Natural killer cell treated with Interleukin-12 subunit alpha and Interleukin-12 subunit beta and Interleukin-15 and Interleukin-18, amount 100 ng/mL, for 72 hours (primary cell): ENCODE measurements around the gene SLC4A3. TPM values are rescaled to one million over a fixed set of nuclear protein-coding genes. Genes with fewer than 3 reads are reported as not detected.

ENCODE experiments used
- ATAC-seq, 2 donors: fragments of 150-1000 bp; cut with Tn5 transposase in 1 of 2; sonication (Bioruptor Pico), chemical (Tn5 transposase) in 1 of 2; 2 replicates each; pipeline ENCODE4 v1.10.0; 2021
- DNase-seq: peaks from one replicate; pipeline ENCODE4 v3.0.0; 2022; ENCODE audit warnings: low spot score
- H3K27ac Mint-ChIP-seq, 2 donors: 1 replicate in 1 of 2; 2 replicates in 1 of 2; pipeline ENCODE4 v1.8.0; 2022; ENCODE audit warnings: mixed read lengths in 2 of 2, mild to moderate bottlenecking in 1 of 2, moderate library complexity in 1 of 2
- H3K27me3 Mint-ChIP-seq, 2 donors: 1 replicate in 1 of 2; 2 replicates in 1 of 2; pipeline ENCODE4 v1.8.0; 2022; ENCODE audit warnings: mixed read lengths in 2 of 2
- H3K36me3 Mint-ChIP-seq: one replicate; pipeline ENCODE4 v1.8.0; 2022; ENCODE audit warnings: mixed read lengths
- H3K4me1 Mint-ChIP-seq, 2 donors: 1 replicate in 1 of 2; 2 replicates in 1 of 2; pipeline ENCODE4 v1.8.0; 2022; ENCODE audit warnings: low read depth in 2 of 2, mixed read lengths in 2 of 2, mild to moderate bottlenecking in 1 of 2
- H3K4me3 Mint-ChIP-seq: one replicate; pipeline ENCODE4 v1.8.0; 2022; ENCODE audit warnings: mixed read lengths
- H3K9me3 Mint-ChIP-seq: 2 replicates; pipeline ENCODE4 v1.8.0; 2022; ENCODE audit warnings: mixed read lengths
- total RNA-seq, 2 donors: library from RNA; stranded (reverse); gene quantifications; one replicate each; pipeline ENCODE4 v1.2.3, GENCODE V29; 2022

Gene SLC4A3
- total RNA-seq, 2 donors from 2014 or later, result not detected

DNA sequence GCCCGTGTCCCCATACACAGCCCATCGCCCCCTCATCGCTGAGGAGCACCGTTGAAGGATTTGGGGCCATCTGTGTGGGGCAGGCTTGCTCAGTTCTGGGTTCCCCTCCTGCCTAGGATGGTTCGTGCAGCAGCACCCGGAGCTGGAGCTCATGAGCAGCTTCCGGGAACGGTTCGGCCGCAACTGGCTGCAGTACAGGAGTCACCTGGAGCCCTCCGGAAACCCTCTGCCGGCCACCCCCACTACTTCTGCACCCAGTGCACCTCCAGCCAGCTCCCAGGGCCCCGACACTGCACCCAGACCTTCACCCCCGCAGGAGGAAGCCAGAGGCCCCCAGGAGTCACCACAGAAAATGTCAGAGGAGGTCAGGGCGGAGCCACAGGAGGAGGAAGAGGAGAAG lies 19.5 kb upstream of the SLC4A3 start:
- Mint-ChIP-seq H3K4me3 (no peak overlapping the region), H3K4me1 (peaks cover 8 to 16% of the 10 kb centered on the region in 2 donors), H3K27ac (no peak overlapping the region), H3K36me3 (peaks cover 18% of the 10 kb centered on the region), H3K9me3 (no peaks in the 10 kb centered on the region), H3K27me3 (no peaks in the 10 kb centered on the region)
- ATAC-seq (no peak), DNase-seq (no peak)

DNA sequence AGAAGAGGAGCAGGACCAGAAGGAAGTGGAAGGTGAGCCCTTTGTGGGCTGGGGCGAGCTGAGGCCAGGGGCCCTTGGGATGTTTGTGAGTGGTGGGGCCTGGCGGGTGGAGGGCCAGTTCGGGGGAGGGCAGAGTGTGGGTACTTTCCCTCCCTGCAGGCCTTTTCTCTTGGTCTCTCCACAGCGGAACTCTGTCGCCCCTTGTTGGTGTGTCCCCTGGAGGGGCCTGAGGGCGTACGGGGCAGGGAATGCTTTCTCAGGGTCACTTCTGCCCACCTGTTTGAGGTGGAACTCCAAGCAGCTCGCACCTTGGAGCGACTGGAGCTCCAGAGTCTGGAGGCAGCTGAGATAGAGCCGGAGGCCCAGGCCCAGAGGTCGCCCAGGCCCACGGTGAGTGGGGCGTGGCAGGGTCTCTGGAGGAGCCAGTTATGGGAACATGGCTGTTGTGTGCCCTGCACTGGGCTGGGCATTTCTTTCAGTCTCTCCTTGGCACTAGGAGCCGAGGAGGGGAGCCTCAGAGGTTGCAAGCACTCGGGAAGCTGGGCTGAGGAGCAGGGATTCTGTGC lies 18.9 kb upstream of the SLC4A3 start:
- H3K9me3 Mint-ChIP-seq, result no peaks in the 10 kb centered on the region
- no peak for ATAC-seq
- H3K27ac Mint-ChIP-seq, result no peak overlapping the region
- peaks cover 18% of the 10 kb centered on the region for H3K36me3 Mint-ChIP-seq
- no peak overlapping the region for H3K4me3 Mint-ChIP-seq
- no peak for DNase-seq
- no peaks in the 10 kb centered on the region for H3K27me3 Mint-ChIP-seq
- H3K4me1 Mint-ChIP-seq, result peaks cover 8 to 16% of the 10 kb centered on the region in 2 donors

DNA sequence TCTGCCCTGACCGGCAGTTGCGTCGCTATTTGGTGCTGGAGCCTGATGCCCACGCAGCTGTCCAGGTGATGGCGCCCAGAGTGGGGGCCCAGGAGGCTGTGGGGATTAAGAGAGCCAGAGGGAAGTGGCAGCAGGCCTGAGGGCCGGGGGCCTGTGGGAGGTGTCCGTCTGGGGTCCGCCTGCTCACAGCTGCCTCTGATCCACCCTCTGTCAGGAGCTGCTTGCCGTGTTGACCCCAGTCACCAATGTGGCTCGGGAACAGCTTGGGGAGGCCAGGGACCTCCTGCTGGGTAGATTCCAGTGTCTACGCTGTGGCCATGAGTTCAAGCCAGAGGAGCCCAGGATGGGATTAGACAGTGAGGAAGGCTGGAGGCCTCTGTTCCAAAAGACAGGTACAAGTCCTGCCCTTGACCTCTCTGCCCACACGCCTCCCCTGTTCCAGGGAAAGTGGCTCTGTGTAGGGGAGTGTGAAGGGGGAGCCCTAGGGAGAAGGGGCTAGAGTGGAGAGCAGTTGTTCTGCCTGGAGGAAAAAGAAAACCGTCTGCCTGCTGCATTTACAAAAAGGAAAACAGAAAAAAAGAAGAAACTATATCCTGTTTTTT lies 18.2 kb upstream of the SLC4A3 start:
- Mint-ChIP-seq H3K9me3 (no peaks in the 10 kb centered on the region), H3K4me3 (no peak overlapping the region), H3K4me1 (peaks cover 8 to 16% of the 10 kb centered on the region in 2 donors), H3K36me3 (peaks cover 10% of the 10 kb centered on the region), H3K27me3 (no peaks in the 10 kb centered on the region), H3K27ac (no peak overlapping the region)
- DNase-seq, result no peak
- peak in 1 of 2 donors; percentile 6 for ATAC-seq

DNA sequence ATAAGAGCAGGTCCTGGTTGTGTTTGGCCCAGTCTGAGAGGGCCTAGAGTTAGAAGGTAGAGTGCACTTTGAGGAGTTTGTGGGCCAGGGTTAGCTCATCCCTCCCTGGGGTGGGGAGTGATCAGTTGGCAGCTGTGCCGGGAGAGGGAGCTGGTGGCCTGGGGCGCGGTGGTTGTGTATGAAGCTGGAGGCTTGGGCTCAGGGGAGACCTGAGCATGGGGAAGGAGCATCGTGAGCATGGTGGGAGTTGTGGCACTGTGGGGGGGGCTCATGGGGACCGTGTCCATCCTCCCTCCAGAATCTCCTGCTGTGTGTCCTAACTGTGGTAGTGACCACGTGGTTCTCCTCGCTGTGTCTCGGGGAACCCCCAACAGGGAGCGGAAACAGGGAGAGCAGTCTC lies 16.1 kb upstream of the SLC4A3 start:
- Mint-ChIP-seq H3K27me3 (no peaks in the 10 kb centered on the region), H3K4me3 (no peak overlapping the region), H3K27ac (no peak overlapping the region), H3K9me3 (no peaks in the 10 kb centered on the region), H3K36me3 (peaks cover 6% of the 10 kb centered on the region), H3K4me1 (peaks cover 8 to 16% of the 10 kb centered on the region in 2 donors)
- DNase-seq (no peak), ATAC-seq (no peak)

DNA sequence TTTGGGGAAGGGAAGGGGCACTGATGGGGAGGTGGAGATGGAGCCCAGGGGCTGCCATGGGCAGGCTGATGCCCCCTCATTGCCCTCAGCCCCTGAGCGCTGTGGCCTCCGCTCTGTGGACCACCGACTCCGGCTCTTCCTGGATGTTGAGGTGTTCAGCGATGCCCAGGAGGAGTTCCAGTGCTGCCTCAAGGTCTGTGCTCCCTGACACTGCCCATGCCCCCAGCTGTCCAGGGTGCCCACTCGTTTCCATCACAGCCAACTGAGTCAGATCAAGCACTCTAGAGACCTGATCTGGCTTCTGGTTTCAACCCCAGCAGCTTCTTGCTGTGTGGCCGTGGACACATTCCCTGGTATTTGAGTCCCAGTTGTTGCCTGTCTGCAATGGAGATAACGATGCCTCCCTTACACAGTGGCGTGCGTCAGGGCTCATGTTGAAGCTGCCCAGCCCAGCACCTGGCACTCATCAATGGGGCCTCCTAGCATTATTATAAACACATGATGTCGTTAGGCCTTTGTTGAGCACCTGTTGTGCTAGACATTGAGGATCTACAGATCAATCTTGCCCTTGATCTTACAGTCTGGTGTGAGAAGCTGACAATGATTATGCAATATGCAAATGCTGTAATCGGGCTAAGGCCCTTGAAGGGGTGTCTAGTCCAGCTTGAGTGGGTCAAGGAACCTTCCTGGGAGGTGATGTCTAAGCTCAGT lies 15.4 kb upstream of the SLC4A3 start:
- H3K4me1 Mint-ChIP-seq, result peaks cover 8 to 16% of the 10 kb centered on the region in 2 donors
- H3K4me3 Mint-ChIP-seq, result no peak overlapping the region
- no peaks in the 10 kb centered on the region for H3K27me3 Mint-ChIP-seq
- peaks cover 6% of the 10 kb centered on the region for H3K36me3 Mint-ChIP-seq
- peak overlapping the region in 1 of 2 donors; percentile 57 for H3K27ac Mint-ChIP-seq
- DNase-seq (no peak), ATAC-seq (no peak)
- no peaks in the 10 kb centered on the region for H3K9me3 Mint-ChIP-seq

DNA sequence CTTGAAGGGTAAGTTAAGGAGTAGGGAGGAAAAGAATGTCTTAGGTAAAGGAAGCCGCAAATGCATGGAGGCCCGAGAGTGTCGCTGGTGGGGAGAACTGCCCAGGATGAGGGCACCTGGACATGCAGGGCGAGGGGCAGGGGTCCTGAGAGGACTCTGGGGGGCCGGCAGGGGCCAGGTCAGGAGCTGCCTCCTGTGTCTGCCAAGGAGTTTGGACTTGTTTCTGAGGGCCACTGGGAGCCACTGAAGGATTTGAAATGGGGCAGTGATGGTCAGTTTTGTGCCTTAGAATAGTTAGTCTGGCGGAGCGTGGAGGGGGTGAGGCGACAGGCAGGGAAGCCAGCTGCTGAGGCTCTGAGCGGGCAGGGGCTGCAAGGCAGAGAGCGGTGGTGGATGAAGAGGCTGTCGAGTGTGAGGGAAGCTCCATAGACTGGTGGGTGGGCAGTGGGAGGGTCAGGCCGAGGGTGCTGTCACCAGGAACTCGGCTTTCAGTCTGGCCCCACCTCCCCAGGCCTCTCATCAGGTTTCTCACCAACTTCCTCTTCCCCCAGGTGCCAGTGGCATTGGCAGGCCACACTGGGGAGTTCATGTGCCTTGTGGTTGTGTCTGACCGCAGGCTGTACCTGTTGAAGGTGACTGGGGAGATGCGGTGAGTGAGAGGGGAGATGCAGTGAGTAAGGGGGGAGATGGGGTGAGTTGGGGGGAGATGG lies 14.7 kb upstream of the SLC4A3 start:
- Mint-ChIP-seq H3K27me3 (no peaks in the 10 kb centered on the region), H3K4me1 (peaks cover 8 to 16% of the 10 kb centered on the region in 2 donors), H3K4me3 (no peak overlapping the region), H3K27ac (peak overlapping the region in 1 of 2 donors; percentile 57), H3K9me3 (no peaks in the 10 kb centered on the region), H3K36me3 (peaks cover 6% of the 10 kb centered on the region)
- DNase-seq (no peak), ATAC-seq (no peak)

DNA sequence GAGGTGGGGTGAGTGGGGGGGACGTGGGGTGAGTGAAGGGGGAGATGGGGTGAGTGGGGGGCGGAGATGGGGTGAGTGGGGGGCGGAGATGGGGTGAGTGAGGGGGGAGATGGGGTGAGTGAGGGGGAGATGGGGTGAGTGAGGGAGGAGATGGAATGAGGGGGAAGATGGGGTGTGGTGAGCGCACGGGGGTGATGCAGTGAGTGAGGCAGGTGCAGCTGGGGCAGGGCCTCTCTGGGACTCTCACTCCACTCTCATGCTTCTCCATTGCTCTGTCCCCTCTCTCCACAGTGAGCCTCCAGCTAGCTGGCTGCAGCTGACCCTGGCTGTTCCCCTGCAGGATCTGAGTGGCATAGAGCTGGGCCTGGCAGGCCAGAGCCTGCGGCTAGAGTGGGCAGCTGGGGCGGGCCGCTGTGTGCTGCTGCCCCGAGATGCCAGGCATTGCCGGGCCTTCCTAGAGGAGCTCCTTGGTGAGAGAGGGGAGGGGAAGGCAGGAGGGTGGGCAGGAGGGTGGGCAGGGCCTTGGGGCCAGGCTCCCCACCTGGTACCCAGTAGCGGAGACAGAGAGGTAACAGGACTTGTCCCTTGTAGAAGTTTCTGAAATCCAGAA lies 13.9 kb upstream of the SLC4A3 start:
- H3K36me3 Mint-ChIP-seq, result peaks cover 6% of the 10 kb centered on the region
- no peak overlapping the region for H3K27ac Mint-ChIP-seq
- no peaks in the 10 kb centered on the region for H3K9me3 Mint-ChIP-seq
- peaks cover 8 to 16% of the 10 kb centered on the region in 2 donors for H3K4me1 Mint-ChIP-seq
- no peak overlapping the region for H3K4me3 Mint-ChIP-seq
- DNase-seq, result no peak
- ATAC-seq, result no peak
- no peaks in the 10 kb centered on the region for H3K27me3 Mint-ChIP-seq

DNA sequence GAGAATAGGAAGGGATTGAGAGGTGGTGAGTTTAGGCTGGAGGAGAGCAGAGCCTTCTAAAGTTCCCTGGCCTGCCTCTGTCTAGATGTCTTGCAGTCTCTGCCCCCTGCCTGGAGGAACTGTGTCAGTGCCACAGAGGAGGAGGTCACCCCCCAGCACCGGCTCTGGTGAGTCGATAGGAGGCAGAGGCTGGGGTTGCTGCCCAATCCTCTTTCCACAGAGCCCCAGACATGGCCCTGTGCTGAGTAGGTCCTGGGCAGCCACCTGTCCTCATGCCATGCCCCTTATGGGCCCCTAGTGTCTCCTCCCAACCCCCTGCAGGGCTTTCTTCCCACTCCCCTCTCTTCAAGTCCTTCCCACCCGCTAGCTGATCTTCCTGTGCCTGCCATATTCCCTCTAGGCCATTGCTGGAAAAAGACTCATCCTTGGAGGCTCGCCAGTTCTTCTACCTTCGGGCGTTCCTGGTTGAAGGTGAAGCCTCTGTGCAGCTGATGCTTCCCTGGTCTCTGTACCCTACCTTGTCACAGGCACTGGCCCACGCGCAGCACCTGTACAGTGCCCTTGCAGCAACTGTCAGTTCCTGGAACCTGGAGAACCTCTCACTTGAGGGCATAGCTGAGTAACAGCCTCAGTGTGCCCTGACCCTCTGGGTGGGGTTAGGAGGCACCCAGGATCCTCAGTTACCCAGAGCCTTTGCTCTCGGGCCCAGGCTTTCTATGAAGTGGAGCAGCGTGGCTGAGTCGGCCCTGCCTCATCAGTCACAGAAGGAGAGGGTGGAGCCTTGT lies 13.2 kb upstream of the SLC4A3 start:
- no peak for DNase-seq
- peaks cover 6% of the 10 kb centered on the region for H3K36me3 Mint-ChIP-seq
- ATAC-seq, result no peak
- no peaks in the 10 kb centered on the region for H3K27me3 Mint-ChIP-seq
- no peaks in the 10 kb centered on the region for H3K9me3 Mint-ChIP-seq
- H3K27ac Mint-ChIP-seq, result no peak overlapping the region
- no peak overlapping the region for H3K4me3 Mint-ChIP-seq
- peaks cover 8 to 16% of the 10 kb centered on the region in 2 donors for H3K4me1 Mint-ChIP-seq

DNA sequence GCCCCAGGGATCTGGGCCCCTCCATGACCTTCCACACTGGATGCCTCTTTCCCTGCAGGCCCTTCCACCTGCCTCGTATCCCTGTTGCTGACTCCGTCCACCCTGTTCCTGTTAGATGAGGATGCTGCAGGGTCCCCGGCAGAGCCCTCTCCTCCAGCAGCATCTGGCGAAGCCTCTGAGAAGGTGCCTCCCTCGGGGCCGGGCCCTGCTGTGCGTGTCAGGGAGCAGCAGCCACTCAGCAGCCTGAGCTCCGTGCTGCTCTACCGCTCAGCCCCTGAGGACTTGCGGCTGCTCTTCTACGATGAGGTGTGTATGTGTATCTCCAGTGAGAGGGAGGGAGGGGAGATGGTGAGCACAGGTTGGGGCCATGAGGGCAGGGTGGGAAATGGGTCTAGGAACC lies 12.4 kb upstream of the SLC4A3 start:
- no peaks in the 10 kb centered on the region for H3K9me3 Mint-ChIP-seq
- H3K4me3 Mint-ChIP-seq, result no peak overlapping the region
- H3K36me3 Mint-ChIP-seq, result peaks cover 6% of the 10 kb centered on the region
- H3K4me1 Mint-ChIP-seq, result peaks cover 8 to 16% of the 10 kb centered on the region in 2 donors
- DNase-seq (no peak), ATAC-seq (no peak)
- H3K27ac Mint-ChIP-seq, result no peak overlapping the region
- H3K27me3 Mint-ChIP-seq, result no peaks in the 10 kb centered on the region

DNA sequence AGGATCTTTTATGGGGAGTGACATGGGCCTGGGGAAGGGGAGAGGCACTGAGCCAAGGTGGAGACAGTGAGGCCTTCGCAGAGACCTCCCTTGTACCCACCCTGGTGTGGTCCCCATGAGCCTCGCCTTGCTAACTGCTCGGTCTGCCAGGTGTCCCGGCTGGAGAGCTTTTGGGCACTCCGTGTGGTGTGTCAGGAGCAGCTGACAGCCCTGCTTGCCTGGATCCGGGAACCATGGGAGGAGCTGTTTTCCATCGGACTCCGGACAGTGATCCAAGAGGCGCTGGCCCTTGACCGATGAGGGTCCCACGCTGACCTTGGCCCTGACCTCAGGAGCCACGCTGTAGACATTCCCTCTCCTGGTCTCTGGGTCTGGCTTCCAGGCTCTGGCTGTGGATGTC lies 11.5 kb upstream of the SLC4A3 start:
- H3K4me1 Mint-ChIP-seq, result peaks cover 8 to 14% of the 10 kb centered on the region in 2 donors
- peaks cover 4% of the 10 kb centered on the region for H3K36me3 Mint-ChIP-seq
- no peak overlapping the region for H3K27ac Mint-ChIP-seq
- H3K9me3 Mint-ChIP-seq, result no peaks in the 10 kb centered on the region
- H3K27me3 Mint-ChIP-seq, result no peaks in the 10 kb centered on the region
- no peak for DNase-seq
- H3K4me3 Mint-ChIP-seq, result no peak overlapping the region
- no peak for ATAC-seq

DNA sequence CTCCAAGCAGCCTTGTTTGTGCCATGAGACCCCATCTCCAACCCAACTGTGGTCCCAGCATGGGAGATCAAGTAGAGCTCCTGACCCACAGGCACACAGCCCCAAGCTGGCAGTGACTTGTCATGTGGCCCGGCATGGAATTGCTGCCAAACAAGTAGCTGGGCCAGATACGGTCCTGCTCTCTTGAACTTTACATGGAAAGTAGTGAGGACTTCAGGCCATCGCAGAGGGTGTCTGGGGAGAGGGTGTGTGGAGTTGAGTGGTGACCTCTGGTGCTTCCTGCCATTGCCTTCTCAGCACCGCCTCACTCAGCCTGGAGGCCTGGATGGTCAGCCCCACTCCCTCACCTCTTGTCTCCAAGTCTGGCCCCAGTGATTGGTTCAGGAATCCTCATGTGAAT lies 10.9 kb upstream of the SLC4A3 start:
- Mint-ChIP-seq H3K36me3 (no peaks in the 10 kb centered on the region), H3K4me1 (peaks cover 8 to 10% of the 10 kb centered on the region in 2 donors), H3K4me3 (no peak overlapping the region), H3K9me3 (no peaks in the 10 kb centered on the region), H3K27me3 (peaks cover 3 to 4% of the 10 kb centered on the region in 2 donors), H3K27ac (no peak overlapping the region)
- ATAC-seq, result no peak
- no peak for DNase-seq

DNA sequence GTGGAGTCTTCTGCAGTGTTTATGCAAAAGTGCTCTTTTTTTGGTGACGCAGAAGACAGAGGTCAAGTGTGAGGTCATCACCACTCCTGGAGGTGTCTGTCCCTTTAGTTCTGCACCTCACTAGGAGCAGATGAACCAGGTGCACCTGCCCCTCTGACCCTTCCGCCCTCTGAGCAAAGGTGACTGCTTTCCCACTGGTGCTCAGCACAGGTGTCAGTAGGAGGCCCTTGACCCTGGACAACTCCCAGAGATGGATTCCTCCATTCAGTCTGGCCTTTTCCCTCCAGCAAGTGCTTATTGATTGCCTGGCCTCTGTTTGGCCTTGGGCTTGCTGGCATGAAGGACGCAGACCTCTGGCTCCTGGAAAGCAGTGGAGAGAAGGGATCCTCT lies 8.7 kb upstream of the SLC4A3 start:
- Mint-ChIP-seq H3K27ac (no peak overlapping the region), H3K27me3 (peaks cover 7 to 10% of the 10 kb centered on the region in 2 donors), H3K9me3 (no peaks in the 10 kb centered on the region), H3K4me3 (no peak overlapping the region), H3K36me3 (no peaks in the 10 kb centered on the region), H3K4me1 (no peaks in the 10 kb centered on the region)
- ATAC-seq (no peak), DNase-seq (no peak)

DNA sequence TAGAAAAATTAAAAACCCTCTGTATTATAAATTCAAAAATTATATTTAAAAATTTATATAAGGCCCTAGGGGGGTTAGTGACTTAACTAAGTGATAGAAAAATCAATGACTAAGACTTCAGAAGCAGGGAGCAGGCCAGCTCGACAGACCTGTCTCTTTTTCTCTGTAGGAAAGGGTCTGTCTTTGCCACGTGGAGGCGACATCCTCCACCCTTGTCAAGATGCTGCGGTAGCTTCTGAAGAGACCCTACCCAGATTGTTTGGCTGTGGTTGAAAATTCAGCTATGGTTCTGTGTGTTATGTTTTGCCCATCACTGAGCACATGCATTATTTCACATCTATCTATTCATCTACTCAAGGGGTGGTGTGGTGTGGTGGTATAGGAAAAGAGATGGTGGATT lies 8.2 kb upstream of the SLC4A3 start:
- DNase-seq (no peak), ATAC-seq (no peak)
- H3K27me3 Mint-ChIP-seq, result peaks cover 10% of the 10 kb centered on the region in 2 donors
- no peak overlapping the region for H3K4me3 Mint-ChIP-seq
- H3K27ac Mint-ChIP-seq, result no peak overlapping the region
- H3K9me3 Mint-ChIP-seq, result no peaks in the 10 kb centered on the region
- no peaks in the 10 kb centered on the region for H3K4me1 Mint-ChIP-seq
- H3K36me3 Mint-ChIP-seq, result no peaks in the 10 kb centered on the region
